Panc1 (cell line): Measurements from ENCODE around the gene CRYGN. TPM values are rescaled to one million over a fixed set of nuclear protein-coding genes. Genes with fewer than 3 reads are reported as not detected.
A peak's percentile ranks its signal among the peaks of the same experiment; 100 is the strongest.

ENCODE experiments used
- ATAC-seq: fragments of 200-7000 bp; cut with Tn5 transposase; 2 replicates; pipeline ENCODE4 v1.9.1; 2020; ENCODE audit warnings: mild to moderate bottlenecking, moderate library complexity
- BruUV-seq: library from RNA; stranded (reverse); fragments of 400-500 nt; replicated peaks from 2 replicates; lab custom pipeline; 2021; lab: Mats Ljungman, UMichigan
- CTCF ChIA-PET: fragments of 300-600 bp; sonication (Branson Sonifier 250); formaldehyde crosslinking; loops from one replicate; lab custom pipeline; 2022; ENCODE audit warnings: antibody characterized with exemption; lab: Charles Lee
- POLR2A ChIA-PET: fragments of 300-600 bp; sonication (Branson Sonifier 250); formaldehyde crosslinking; loops from one replicate; lab custom pipeline; 2022; ENCODE audit warnings: antibody characterized with exemption; lab: Charles Lee
- DNase-seq: peaks from one replicate; pipeline ENCODE4 v3.0.0-alpha.2; 2010; ENCODE audit warnings: low read depth, low spot score
- H3K27ac ChIP-seq: 2 replicates; pipeline ENCODE4 v1.5.1; 2011; ENCODE audit warnings: mild to moderate bottlenecking, low read length, inconsistent platforms
- H3K27me3 ChIP-seq: fragments of 200-500 bp; sonication (Bioruptor generic); 2 replicates; pipeline ENCODE4 v1.6.0; 2014; ENCODE audit warnings: low read length, inconsistent platforms; ENCODE audit not compliant: control insufficient read depth, insufficient read depth
- H3K36me3 ChIP-seq: fragments of 200-500 bp; sonication (Bioruptor generic); 2 replicates; pipeline ENCODE4 v1.5.1; 2014; ENCODE audit warnings: inconsistent platforms, mild to moderate bottlenecking, low read length, moderate library complexity; ENCODE audit not compliant: control insufficient read depth, insufficient read depth
- H3K4me1 ChIP-seq: 2 replicates; pipeline ENCODE4 v1.5.1; 2011; ENCODE audit warnings: inconsistent platforms, mild to moderate bottlenecking, low read length, moderate library complexity; ENCODE audit not compliant: control insufficient read depth, insufficient read depth
- H3K4me3 ChIP-seq, 2 experiments: 2 replicates each; pipeline ENCODE4 v1.5.1; 2011 to 2012; ENCODE audit warnings: low read depth in 2 of 2, low read length in 2 of 2, mild to moderate bottlenecking in 2 of 2, inconsistent platforms in 1 of 2, moderate library complexity in 1 of 2
- H3K9me3 ChIP-seq: fragments of 200-500 bp; sonication (Bioruptor generic); 2 replicates; pipeline ENCODE4 v1.5.1; 2014; ENCODE audit warnings: low read depth, mild to moderate bottlenecking, inconsistent platforms, low read length, moderate library complexity; ENCODE audit not compliant: control insufficient read depth, insufficient read depth
- POLR2AphosphoS5 ChIP-seq: IDR thresholded peaks from 2 replicates; pipeline ENCODE4 v1.6.1; 2012; ENCODE audit warnings: mild to moderate bottlenecking, low read depth, low read length, moderate library complexity
- SIN3A ChIP-seq: IDR thresholded peaks from 2 replicates; pipeline ENCODE4 v1.6.1; 2012; ENCODE audit warnings: low read depth, mild to moderate bottlenecking, low read length, moderate library complexity, borderline replicate concordance; ENCODE audit not compliant: insufficient read depth
- TCF7L2 ChIP-seq: IDR thresholded peaks from 2 replicates; pipeline ENCODE4 v1.6.1; 2011; ENCODE audit warnings: mild to moderate bottlenecking, low read depth, low read length, inconsistent platforms
- in situ Hi-C: cut with HindIII; loops from 2 replicates; pipeline ENCODE4 v1.10.0; 2016; ENCODE audit warnings: low sequenced_read_pairs, low pct_unique_long_range_greater_than_20kb
- intact Hi-C: fragments of 100-400 bp; cut with micrococcal nuclease; formaldehyde crosslinking; loops from one replicate; pipeline ENCODE4 v1.10.0; 2022; ENCODE audit not compliant: unreplicated experiment
- total RNA-seq: library from RNA; stranded (reverse); gene quantifications from one replicate; pipeline ENCODE4 v1.2.1, GENCODE V29; 2021; ENCODE audit not compliant: unreplicated experiment
- TF ChIP-seq, protein P1 (sequence below): fragments of 450-650 bp; IDR thresholded peaks from 2 replicates; pipeline ENCODE4 v1.5.1; 2017; ENCODE audit warnings: mild to moderate bottlenecking
- TF ChIP-seq, protein P2 (sequence below), 2 experiments: IDR thresholded peaks; 2 replicates each; pipeline ENCODE4 v1.6.1; 2011 to 2012; ENCODE audit warnings: low read depth in 2 of 2, control low read depth in 1 of 2, low read length in 1 of 2, mild to moderate bottlenecking in 1 of 2, moderate library complexity in 1 of 2; ENCODE audit not compliant: insufficient read depth in 1 of 2

The CRYGN gene
- total RNA-seq, 1 experiment from 2014 or later, result 0.74 TPM

DNA sequence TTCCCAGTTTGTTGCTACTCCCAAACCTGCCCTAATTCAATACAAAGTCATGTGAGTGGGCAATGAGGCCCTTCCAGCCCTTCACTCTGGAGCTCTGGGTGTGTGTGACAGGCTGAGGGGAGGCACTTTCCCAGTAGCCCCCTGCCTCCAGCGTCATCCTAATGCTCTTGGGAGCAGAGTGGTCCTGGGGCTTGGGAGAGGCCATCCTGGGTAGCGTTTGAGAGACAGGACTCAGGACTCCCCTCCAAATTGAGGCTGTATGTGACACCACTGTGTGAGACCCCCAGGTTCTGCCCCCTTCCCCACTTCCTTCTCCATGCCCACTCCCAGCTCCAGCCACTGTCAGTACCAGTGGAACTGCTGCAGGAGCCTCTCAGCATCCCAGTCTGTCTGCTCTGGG lies 6.5 kb upstream of the CRYGN start:
- Histone ChIP-seq H3K36me3 (no peaks in the 10 kb centered on the region), H3K27me3 (no peaks in the 10 kb centered on the region), H3K4me3 (no peak overlapping the region), H3K27ac (peak overlapping the region; percentile 9; the same call in 1 of the 2 replicates), H3K9me3 (no peaks in the 10 kb centered on the region), H3K4me1 (peaks cover 14% of the 10 kb centered on the region)
- POLR2A ChIA-PET, result no interaction called here
- ATAC-seq, result no peak
- CTCF ChIA-PET, result no interaction called here
- DNase-seq, result no peak
- BruUV-seq, result no TSS peak
- intact Hi-C loops, result no loop called here
- in situ Hi-C loops, result loop anchor here (5.0 kb wide), 1 partner anchor 79 kb away; no protein-coding TSS in a partner anchor
- TF ChIP-seq POLR2AphosphoS5, result no peak
- TF ChIP-seq, protein P1, sequence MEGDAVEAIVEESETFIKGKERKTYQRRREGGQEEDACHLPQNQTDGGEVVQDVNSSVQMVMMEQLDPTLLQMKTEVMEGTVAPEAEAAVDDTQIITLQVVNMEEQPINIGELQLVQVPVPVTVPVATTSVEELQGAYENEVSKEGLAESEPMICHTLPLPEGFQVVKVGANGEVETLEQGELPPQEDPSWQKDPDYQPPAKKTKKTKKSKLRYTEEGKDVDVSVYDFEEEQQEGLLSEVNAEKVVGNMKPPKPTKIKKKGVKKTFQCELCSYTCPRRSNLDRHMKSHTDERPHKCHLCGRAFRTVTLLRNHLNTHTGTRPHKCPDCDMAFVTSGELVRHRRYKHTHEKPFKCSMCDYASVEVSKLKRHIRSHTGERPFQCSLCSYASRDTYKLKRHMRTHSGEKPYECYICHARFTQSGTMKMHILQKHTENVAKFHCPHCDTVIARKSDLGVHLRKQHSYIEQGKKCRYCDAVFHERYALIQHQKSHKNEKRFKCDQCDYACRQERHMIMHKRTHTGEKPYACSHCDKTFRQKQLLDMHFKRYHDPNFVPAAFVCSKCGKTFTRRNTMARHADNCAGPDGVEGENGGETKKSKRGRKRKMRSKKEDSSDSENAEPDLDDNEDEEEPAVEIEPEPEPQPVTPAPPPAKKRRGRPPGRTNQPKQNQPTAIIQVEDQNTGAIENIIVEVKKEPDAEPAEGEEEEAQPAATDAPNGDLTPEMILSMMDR, result no peak
- no peak for TF ChIP-seq TCF7L2
- TF ChIP-seq, protein P2, sequence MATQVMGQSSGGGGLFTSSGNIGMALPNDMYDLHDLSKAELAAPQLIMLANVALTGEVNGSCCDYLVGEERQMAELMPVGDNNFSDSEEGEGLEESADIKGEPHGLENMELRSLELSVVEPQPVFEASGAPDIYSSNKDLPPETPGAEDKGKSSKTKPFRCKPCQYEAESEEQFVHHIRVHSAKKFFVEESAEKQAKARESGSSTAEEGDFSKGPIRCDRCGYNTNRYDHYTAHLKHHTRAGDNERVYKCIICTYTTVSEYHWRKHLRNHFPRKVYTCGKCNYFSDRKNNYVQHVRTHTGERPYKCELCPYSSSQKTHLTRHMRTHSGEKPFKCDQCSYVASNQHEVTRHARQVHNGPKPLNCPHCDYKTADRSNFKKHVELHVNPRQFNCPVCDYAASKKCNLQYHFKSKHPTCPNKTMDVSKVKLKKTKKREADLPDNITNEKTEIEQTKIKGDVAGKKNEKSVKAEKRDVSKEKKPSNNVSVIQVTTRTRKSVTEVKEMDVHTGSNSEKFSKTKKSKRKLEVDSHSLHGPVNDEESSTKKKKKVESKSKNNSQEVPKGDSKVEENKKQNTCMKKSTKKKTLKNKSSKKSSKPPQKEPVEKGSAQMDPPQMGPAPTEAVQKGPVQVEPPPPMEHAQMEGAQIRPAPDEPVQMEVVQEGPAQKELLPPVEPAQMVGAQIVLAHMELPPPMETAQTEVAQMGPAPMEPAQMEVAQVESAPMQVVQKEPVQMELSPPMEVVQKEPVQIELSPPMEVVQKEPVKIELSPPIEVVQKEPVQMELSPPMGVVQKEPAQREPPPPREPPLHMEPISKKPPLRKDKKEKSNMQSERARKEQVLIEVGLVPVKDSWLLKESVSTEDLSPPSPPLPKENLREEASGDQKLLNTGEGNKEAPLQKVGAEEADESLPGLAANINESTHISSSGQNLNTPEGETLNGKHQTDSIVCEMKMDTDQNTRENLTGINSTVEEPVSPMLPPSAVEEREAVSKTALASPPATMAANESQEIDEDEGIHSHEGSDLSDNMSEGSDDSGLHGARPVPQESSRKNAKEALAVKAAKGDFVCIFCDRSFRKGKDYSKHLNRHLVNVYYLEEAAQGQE (IDR thresholded peaks at IDR 0.05; ENCODE audit: insufficient read depth in 1 of 2, low read depth in 2 of 2, low read length in 1 of 2), result no peak
- no peak for TF ChIP-seq SIN3A

DNA sequence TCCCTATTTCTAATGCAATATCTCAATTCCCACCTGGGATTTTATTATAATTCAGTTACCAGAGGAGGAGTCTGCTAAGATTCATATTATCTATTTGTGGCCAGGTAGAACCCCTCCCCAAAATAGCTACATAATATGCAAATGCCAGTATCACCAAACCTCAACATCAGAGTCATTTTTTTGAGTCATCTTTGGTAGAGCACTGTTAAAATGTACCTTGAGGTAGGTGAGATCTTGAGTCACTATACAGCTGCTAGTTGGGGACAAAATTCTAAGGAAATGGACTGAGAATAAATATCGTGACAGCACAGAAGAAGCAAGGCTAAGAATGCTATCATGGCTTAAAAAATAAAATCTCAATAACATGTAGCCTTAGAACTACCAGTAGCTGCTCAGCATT lies 4.7 kb upstream of the CRYGN start:
- POLR2A ChIA-PET, result no interaction called here
- ATAC-seq (no peak), DNase-seq (no peak)
- Histone ChIP-seq H3K4me1 (peaks cover 14% of the 10 kb centered on the region), H3K27me3 (no peaks in the 10 kb centered on the region), H3K36me3 (no peaks in the 10 kb centered on the region), H3K9me3 (no peaks in the 10 kb centered on the region), H3K4me3 (no peak overlapping the region), H3K27ac (peak overlapping the region; percentile 24; the same call in 1 of the 2 replicates)
- CTCF ChIA-PET, result no interaction called here
- TF ChIP-seq POLR2AphosphoS5 (no peak), SIN3A (no peak), TCF7L2 (no peak)
- TF ChIP-seq, protein P1, result no peak
- TF ChIP-seq, protein P2 (IDR thresholded peaks at IDR 0.05; ENCODE audit: insufficient read depth in 1 of 2, low read depth in 2 of 2, low read length in 1 of 2), result no peak
- in situ Hi-C loops (loop anchor here (5.0 kb wide), 1 partner anchor 77 kb away; no protein-coding TSS in a partner anchor), intact Hi-C loops (no loop called here)
- no TSS peak for BruUV-seq
